HG03432 (cell line): ENCODE measurements around the gene LARP4.
"Not testable (repeated sequence)": the region's sequence is repeated elsewhere in the genome, so short reads cannot be mapped to it uniquely, and the experiment has no call there.

Source experiments
- ATAC-seq: cut with Tn5 transposase; IDR thresholded peaks from one replicate; pipeline ENCODE4 v1.9.1; 2021; ENCODE audit warnings: mild to moderate bottlenecking, moderate library complexity; ENCODE audit not compliant: unreplicated experiment

The LARP4 gene

DNA sequence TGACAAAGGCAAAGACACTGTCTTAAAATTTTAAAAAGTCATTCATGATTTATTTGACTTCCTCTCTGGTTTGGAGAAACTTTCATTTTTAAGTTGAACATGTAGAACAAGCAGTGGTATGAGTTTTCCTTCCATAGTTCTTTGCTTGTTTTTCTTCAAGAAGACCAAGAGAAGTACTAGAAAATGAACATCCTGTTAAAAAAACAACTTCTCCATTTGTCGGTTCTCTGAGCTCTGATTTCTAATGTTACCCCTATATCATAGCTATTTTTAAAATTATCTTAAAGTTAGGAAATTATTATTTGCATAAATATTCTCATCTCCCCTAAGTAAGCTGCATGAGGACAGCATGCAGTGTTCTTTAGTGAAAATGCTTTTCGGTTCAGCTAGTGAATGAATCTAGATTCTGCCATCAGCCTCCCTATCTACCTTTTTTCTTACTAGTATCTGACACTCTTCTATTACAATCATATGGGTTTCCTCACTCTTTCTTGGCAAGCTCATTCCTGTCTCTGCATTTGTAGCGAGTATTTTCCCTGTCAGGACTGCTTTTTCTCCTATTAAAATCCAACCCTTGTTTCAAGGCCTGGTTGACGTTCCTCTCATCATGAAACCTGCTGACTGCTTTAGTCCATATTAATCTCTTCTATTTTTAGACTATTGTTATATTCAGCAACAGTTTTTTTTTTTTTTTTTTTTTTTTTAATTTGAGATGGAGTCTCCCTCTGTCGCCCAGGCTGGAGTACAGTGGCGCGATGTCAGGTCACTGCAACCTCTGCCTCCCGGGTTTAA lies 119.9 kb downstream of the LARP4 start:
- ATAC-seq: no peak

DNA sequence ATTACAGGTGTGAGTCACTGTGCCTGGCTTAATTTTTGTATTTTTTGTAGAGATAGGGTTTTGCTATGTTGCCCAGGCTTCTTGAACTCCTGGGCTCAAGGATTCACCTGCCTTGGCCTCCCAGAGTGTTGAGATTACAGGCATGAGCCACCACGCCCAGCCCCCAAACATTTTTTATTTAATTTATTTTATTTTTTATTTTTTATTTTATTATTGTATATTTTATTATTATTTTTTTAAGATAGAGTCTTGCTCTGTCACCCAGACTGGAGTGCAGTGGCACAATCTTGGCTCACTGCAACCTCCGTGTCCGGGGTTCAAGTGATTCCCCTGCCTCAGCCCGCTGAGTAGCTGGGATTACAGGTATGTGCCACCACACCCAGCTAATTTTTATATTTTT lies 121.1 kb downstream of the LARP4 start:
- ATAC-seq: not testable (repeated sequence)

GRCh38 chr12:50523772-50524171 lies 123.1 kb downstream of the LARP4 start:
- no peak for ATAC-seq

- ATAC-seq: no peak
Observed at GRCh38 chr12:50524621-50525020, 123.9 kb downstream of the LARP4 start.

- ATAC-seq: no peak
Observed at GRCh38 chr12:50525422-50525821, 124.7 kb downstream of the LARP4 start.

GRCh38 chr12:50527359-50527726 lies 126.7 kb downstream of the LARP4 start:
- ATAC-seq: no peak

DNA sequence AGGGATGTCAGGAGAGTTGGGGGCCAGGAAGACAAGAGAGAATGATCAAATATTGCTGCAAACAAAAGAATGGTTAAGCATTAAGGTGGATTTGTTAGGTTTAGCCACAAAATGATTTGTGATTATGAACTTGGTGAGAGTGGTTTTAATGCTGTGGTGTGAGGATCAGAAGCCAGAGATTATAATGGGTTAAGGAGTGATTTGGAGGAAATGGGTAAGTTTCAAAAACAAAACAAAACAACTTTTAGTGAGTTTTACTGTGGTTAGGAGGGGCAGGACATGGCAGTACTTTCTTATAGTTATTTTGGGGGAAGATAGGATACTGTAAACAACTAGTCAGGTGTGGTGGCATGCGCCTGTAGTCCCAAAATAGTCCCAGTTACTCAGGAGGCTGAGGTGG lies 128.1 kb downstream of the LARP4 start:
- ATAC-seq: no peak

DNA sequence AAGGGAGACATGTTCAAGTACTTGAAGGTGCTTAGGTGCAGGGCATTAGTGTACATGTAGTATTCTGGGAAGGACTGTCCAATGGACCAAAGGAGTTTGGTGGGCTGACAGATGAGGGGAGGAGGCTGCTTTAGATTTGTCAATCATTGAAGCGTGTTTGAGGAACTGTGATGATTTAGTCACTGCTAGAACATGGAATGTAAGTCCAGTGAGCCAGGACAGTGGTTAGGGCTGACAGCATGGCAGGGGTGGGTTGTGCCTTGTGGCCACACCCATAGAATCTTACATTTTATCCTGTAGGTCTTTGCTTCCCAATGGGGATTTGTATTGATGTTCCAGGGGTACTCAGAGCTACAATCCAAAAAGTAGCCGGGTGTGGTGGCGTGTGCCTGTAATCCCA lies 128.7 kb downstream of the LARP4 start:
- no peak for ATAC-seq
